GM20000 (cell line): ENCODE results near the gene GRIP1.

Experiments
- DNase-seq: peaks from one replicate; pipeline ENCODE4 v3.0.0; 2012; ENCODE audit warnings: low spot score
- TF ChIP-seq, protein P1 (sequence below): IDR thresholded peaks from 2 replicates; pipeline ENCODE4 v1.5.1; 2012; ENCODE audit warnings: mild to moderate bottlenecking, control low read depth; ENCODE audit errors: extremely low read depth, missing control alignments

Gene GRIP1

DNA sequence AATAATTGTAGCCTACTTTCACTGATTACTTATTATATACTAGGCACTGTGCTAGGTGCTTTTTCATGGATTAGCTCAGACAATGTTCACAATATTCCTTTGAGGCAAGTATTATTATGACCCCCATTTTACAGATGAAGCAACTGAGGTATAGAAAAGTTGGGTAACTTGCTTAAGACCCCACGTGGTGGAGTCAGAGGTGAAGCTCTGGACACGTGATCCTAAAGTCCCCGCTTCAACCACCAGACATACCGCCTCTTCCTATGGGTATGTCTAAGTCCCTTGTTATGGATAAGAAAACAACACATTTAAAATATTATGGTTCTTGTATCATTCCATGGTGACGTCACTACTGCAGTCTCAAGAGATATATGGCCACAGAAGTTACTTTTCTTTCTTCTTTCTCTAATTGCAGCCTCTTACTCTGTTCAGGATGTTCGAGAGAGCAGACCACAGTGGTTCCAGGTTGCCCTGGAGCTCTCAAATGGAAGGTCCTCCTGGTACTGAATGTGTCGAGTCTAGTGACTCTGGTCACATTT is 218.9 kb downstream of the GRIP1 start:
- DNase-seq = no peak
- TF ChIP-seq, protein P1, sequence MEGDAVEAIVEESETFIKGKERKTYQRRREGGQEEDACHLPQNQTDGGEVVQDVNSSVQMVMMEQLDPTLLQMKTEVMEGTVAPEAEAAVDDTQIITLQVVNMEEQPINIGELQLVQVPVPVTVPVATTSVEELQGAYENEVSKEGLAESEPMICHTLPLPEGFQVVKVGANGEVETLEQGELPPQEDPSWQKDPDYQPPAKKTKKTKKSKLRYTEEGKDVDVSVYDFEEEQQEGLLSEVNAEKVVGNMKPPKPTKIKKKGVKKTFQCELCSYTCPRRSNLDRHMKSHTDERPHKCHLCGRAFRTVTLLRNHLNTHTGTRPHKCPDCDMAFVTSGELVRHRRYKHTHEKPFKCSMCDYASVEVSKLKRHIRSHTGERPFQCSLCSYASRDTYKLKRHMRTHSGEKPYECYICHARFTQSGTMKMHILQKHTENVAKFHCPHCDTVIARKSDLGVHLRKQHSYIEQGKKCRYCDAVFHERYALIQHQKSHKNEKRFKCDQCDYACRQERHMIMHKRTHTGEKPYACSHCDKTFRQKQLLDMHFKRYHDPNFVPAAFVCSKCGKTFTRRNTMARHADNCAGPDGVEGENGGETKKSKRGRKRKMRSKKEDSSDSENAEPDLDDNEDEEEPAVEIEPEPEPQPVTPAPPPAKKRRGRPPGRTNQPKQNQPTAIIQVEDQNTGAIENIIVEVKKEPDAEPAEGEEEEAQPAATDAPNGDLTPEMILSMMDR = no peak

DNA sequence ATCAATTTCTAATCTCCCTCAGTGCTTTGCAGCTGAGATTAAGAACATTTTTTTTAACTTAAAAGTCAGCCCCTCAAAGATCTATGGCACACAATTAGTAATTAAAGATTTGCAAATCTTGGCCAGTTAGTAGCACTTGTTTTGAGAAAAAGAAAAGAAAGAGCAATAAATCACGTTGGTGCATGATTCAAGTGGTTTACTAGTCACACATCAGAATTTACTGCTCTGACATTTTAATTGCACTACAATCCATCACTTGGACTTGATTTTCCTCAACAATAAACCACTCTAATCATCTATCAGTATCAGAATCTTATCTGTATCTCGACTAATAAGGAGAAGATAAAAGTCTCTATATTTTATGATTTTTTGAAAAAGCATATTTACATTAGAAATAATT is 222.3 kb downstream of the GRIP1 start:
- no peak for DNase-seq
- TF ChIP-seq, protein P1 = no peak

DNA sequence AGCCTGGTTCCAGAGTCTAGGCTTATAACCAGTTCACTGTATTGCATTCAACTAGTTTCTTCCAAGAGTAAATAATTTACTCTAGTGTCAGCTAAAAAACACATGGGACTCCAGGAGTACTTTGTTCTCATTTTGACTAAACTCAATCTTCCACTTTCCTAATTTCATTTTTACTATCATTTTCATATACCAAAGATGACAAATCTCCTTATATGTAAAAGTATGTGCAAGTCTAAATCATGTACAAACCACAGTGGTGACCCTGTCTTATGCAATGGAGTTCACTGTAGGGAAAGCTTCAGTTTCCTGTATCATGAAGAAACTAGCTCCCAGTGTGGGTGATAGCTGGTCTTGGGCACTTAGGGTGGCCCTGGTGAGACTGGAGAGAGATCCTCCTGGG is 225.0 kb downstream of the GRIP1 start:
- DNase-seq = peak; percentile 12
- TF ChIP-seq, protein P1 = no peak

DNA sequence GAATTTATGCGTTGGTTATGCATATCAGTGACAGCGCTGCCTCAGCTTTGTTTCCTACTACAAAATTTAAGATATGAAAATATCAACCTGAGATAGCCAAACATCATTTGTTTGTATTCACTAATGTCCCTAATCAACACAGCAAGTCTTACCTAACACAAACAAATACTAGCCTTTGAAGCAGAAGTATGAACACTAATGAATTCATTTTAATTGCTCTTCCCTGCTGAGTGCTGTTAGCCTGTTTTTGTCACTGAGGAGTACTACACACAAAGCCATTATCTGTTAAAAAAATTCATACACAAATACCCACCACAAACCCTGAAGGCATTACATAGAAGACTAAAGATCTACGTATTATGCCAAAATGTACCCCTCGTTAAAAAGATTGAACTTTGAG is 225.8 kb downstream of the GRIP1 start:
- TF ChIP-seq, protein P1 = no peak
- no peak for DNase-seq

DNA sequence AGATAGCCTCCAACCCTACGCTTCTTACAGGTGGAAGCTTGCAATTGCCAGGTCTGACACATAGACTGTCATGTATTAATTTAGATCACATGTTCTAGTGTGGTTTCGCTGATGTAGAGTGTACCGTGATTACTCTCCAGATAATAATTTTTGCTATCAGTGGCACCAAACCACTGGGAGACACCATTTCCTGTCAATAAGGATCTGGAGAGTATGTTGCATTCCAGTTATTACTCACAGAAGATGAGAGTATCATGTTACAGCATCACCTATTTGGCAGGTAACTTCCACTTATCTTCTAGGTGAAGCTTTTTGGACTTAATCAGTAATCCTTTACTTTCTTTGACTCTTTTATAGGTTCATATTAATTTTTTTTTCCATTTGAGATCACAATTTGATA is 229.3 kb downstream of the GRIP1 start:
- TF ChIP-seq, protein P1 = no peak

DNA sequence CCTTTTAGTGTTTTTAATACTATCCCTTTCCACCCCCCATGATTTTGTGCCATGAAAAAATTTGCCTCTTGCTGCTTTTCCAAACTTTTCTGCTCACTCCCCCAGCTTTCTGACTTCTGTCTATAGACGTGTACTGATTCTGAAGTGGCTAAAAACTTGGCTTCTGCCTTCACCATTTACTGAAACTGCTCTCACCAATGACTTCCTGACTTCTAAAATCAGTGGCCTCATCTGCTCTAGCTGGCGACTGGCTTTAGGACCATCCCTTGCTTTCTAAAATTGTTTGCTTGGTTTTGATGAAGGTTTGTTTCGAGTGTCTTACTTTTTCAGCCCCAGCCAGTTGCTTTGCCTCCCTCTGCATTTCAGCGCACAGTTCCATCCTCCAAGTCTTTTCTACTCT is 231.2 kb downstream of the GRIP1 start:
- DNase-seq = no peak
- TF ChIP-seq, protein P1 = no peak

More for the DNA sequence above, 229.3 kb downstream of the GRIP1 start:
- DNase-seq = no peak

DNA sequence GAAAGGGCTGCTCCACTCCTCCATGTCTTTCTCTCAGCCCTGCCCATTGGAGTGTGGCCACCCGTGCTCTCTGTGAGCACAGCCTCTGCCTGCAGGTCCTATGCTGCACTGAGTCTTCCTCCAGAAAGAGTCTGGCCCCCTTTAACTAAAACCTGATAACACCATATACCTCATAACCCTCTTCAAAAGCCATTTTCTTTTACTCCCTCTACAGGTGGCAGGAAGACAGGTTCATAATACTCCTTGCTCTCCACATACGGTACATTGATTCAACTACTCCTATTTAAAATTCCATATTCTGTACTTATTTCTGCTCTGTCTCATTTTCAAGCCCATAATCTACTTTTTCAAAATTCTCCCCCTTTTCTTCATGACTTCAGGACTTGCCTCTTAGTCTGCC is 232.6 kb downstream of the GRIP1 start:
- TF ChIP-seq, protein P1 = no peak
- no peak for DNase-seq
